Putamen (tissue), 1 donor: ENCODE data around the gene KCTD14.
"Not testable (repeated sequence)": the region's sequence is repeated elsewhere in the genome, so short reads cannot be mapped to it uniquely, and the experiment has no call there.

Experiments used
- DNase-seq: peaks from one replicate; pipeline ENCODE4 v3.0.0-alpha.2; 2016; ENCODE audit warnings: low spot score

The KCTD14 gene

DNA sequence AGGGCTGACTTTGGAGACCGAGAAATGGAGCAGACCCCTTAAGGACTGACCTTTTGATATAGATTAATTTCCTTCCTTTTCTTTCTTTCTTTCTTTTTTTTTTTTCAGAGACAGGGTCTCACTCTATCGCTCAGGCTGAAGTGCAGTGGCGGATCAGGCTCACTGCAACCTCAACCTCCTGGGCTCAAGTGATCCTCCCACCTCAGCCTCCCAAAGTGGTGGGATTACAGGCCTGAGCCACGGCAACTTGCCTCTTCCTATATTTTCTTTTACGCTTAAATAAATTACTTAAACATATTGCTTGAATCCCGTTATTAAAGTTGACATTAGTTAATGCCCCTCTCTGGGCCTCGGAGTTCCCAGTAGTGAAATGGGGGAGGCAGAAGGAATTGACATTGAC, 350 bp upstream of the KCTD14 start:
- DNase-seq = no peak

DNA sequence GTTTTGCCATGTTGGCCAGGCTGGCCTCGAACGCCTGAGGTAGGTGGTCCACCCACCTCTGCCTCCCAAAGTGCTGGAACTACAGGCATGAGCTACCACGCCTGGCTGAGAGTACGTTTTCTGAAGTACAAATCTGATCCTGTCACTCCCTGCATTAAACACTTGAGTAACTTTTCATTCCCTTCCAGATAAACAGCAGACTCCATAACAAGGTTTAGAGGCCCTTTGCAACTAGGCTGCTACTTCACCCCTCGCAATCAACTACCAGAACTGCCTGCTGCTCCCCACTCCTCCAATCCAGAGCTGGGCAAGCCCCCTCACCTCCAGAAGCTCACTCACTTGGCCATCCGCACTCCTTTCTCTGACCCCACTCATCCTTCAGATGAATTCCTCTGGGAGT, 1.5 kb downstream of the KCTD14 start:
- no peak for DNase-seq

DNA sequence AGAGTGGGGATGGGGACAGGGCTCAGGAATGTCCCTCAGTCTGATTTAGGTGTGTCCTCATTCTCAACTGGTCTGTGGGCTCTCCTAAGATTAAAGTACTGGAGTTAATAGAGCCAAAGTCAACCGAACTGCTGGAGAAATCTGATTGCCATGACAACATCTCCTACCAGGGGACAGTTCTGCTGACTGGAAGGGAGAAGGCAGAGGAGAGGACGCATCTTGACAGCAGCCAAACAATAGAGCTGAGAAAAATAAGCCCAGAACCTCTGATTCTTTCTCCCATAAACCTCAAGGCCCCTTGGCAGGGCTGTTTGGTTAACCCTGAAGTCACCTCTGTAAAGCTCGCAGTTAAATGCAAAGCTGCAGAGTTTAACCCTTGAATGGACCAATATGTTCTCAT, 2.8 kb downstream of the KCTD14 start:
- DNase-seq = no peak

DNA sequence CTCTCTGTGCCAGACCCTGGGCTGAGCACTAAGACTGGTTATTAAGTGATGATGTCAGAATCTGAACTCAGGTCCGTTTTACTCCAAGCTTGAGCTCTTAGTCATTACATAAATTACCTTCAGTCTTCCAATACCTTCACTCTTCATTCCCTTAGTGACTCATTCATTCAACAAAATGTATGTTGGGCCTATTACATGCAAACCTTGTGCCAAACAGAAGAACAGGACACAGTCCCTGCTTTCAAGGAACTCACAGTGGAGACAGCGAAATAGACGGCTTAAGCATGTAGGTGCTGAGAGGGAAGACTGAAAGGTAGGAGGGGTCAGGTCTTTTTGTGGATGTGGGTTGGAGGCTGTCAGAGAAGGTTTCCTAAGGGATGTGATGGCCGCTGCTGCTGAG, 3.3 kb downstream of the KCTD14 start:
- no peak for DNase-seq

DNA sequence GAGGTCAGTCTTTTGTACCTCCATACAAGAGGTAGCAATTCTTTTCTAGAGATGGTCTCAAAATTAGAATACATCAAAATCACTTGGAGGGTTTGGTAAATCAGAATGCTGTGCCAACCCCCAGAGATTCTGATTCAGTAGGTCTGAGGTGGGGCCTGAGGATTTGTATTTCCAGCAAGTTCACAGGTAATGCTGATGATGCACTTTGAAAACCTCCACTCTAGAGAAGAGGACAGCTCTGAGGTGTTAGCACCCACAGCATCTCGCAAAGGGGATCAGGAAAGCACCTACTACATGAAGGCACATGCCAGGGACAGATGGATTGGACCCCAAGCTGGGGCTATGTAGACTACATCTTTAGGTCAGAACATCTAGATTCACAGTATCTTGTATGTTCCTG, 7.2 kb downstream of the KCTD14 start:
- DNase-seq = no peak

DNA sequence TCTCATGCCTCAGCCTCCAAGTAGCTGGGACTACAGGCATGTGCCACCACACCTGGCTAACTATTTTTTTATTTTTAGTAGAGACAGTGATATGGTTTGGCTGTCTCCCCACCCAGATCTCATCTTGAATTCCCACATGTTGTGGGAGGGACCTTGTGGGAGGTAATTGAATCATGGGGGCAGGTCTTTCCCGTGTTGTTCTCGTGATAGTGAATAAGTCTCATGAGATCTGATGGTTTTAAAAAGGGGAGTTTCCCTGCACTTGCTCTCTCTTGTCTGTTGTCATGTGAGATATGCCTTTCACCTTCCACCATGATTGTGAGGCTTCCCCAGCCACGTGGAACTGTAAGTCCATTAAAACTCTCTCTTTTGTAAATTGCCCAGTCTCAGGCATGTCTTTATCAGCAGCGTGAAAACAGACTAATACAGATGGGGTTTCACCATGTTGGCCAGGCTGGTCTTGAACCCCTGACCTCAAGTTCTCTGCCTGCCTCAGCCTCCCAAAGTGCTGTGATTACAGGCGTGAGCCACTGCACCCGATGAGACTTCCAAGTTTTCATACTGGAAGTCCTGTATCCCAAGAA, 8.0 kb downstream of the KCTD14 start:
- not testable (repeated sequence) for DNase-seq

DNA sequence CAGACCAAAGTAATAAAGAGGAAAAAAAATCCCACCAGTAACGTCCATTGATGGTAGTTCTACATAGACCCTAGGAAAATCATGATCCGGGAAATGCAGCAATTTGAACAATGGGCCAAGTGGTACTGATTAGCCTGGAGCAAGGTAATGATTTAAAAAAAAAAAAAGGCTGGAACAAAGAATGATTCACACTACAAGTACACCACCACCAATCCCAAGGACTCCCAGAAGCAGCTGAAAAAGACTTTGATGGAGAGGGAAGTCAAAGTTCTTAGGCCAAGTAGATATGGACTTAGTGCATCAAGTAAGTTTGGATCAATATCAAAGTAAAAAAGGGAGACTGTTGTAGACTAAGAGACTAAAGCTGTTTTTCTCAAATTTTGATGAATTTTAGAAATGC, 11.8 kb downstream of the KCTD14 start:
- DNase-seq = no peak

DNA sequence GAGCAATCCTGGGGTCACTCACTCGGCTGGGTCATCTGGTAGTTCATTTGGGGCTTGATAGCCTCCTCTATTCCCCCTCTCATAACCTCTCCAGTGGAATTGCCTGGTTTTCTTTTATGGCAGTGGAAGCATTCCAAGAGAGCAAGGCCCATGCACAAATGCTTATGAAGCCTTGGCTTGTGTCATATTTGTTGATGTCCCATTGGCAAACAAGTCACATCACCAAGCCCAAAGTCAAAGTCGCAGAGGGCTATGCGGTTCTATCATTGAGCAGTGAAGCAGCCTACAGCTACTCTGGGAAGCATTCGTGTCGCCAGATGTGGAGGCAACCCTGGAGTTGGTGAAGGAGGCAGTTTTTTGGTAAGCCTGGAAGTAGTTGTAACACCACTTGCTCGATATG, 12.3 kb downstream of the KCTD14 start:
- DNase-seq = no peak

DNA sequence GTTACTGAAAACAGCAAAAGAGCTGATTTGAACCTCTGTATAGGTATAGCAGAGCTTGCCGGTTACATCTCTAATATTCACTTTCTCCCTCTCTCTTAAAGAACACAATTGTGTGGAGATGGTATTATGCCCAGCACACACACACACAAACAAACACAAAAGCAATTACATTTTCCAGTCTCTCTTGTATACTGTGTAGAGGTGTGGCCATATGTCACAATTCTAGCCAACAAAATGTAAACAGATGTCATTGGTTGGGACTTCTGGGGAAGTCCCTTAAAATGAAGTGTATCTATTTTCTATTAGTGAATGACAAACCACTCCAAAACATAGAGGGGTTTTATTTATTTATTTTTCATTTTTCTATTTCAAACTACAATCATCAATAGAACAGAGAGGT, 12.8 kb downstream of the KCTD14 start:
- DNase-seq = no peak

DNA sequence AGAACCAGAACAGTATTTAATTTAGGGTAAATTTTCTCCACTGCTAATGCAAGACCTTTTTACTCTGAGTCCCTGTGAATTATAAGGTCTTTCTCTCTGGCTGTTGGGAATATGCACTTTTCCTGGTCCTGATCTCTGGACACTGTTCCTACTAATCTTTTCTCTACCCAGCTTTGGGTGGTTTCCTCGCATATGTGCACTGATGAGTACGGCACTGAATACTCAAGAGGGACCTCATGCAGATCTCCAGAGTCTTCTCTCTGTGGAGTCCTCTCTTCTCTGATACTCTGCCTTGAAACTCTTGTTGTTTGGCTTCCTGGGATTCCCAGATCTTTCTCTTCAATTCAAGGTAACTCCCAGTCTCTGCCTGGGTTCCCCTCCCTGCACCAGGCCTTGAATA, 14.0 kb downstream of the KCTD14 start:
- DNase-seq = no peak

DNA sequence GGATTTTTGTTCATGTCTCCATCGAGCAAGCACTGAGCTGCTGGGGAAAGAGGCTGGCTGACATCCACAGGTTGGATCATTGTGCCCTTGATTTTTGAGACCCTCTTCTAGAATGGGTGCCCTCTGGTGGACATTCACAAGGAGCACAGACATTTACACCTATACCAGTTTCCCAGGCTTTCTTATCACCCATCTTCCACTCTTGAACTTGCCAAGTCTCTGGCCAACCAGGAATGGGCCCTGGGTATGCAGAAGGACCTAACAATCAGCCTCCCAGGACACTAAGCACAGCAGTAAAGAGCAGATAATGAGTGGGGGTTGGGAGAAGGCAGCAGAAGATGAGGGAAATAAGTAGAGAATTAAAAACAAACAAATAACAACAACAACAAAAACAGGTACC, 22.9 kb downstream of the KCTD14 start:
- DNase-seq = peak; percentile 45

DNA sequence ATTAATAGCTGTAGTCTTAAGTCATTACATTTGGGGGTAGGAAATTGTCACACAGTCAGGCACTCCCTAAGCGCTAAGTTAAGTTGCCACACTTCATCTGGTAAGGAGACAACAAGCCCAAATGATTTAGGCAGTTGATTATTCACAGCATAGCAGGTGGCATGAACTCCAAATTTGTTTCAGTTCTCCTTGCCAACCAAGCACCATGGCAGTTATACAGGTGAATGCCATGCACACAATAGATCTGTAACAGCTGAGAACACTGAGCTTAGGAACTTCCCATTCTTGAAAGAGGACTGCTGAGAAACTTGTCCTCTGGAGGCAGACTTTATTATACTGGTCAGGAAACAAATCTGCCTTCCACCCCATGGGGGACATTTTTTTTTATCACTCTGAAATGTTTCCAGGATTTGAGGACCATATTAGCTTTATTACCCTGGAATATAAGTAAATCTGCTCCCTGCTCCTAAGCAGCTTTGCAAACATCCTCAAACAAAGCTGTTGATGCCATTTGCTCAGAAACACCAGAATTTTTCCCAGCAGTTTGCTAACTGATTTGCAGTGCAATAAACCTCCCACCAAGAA, 23.5 kb downstream of the KCTD14 start:
- DNase-seq = no peak

DNA sequence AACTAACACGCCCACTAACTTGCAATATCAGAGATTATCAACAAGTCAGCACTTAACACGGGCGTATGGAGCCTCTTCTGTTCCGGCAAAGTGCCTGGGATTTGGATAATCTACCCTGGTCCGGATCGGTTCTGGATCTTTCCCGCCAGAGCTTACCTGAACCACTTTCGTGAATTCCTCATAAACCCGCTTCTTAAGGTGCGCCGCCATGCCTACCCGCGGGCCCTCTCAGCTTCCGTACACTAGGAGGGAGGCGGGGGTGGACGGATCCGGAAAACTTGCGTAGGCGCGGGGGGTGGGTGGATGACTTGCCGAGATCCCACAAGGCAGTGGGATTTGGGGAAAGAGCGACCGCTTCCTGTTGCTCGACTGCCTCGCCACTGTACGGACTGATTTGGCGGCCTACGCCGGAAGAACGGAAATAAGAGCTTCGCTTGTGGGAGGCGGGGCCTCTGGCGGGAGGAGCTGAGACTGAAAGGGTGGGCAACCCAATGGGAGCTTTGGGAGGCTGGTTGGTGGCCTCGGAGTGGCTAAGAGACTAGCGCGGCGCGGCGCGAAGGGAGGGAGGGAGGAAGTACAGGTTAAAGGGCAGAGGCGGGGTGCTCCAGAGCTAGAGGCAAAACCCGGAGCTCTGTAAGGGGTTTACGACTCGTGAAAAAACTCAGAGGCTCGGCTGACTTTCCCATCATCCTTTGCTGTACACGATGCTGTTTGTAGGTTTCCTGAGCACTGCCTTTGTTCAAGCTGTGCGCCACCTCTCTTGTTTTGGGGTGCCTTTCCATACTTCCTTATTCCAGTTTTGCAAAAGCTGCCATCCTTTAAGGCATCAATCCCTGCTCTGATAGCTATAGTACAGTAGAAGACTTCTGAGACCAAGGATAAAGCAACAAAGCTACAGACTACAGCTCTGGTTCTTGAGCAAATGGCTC, 28.4 kb downstream of the KCTD14 start, which contains the start of gene INTS4:
INTS4 (minus strand) TSS at position 235 of the 929 bp plus-strand sequence; CDS start at position 210, 25 bp downstream.
- peak; percentile 100 for DNase-seq

DNA sequence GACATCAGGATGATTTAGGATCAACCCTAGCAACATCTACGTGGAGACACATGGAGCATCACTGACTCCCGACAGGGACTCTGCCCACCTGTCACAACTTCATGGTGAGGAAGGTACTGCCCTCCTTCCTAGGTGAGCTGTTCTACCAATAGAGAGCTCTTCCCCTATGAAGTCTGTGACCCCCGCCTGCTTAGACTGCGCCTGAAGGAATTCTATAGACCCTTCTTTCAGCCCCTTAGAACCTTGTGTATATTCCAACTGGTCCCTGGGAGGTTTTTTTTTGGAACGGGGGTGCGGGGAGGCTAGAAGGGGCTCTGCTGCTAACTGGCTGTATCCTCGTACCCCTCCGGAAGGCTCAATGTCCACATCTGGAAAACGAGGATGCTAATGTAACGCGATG, 29.2 kb downstream of the KCTD14 start:
- peak; percentile 10 for DNase-seq

DNA sequence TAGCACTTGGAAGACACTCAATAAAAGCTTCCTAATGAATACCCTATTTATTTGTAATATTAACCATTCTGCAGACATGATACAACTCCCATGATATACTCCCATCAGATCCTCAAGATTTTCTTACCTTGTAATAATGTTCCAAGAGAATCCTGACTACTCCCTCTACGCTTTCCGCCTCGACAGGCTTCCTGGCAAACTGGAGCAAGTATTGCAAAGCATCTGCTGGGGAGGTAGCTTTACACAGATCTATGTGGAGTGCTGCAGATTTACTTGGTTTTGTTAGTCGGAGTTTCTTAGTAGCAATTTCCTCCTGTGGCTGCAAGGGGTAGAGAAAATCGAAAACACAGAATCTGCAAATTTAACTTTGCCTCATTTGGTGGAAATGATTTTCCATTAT, 32.1 kb downstream of the KCTD14 start:
- peak; percentile 39 for DNase-seq

DNA sequence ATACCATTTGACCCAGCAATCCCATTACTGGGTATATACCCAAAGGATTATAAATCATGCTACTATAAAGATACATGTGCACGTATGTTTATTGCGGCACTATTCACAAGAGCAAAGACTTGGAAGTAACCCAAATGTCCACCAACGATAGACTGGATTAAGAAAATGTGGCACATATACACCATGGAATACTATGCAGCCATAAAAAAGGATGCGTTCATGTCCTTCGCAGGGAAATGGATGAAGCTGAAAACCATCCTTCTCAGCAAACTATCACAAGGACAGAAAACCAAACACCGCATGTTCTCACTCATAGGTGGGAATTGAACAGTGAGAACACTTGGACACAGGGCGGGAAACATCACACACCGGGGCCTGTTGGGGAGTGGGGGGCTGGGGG, 36.6 kb downstream of the KCTD14 start:
- not testable (repeated sequence) for DNase-seq

DNA sequence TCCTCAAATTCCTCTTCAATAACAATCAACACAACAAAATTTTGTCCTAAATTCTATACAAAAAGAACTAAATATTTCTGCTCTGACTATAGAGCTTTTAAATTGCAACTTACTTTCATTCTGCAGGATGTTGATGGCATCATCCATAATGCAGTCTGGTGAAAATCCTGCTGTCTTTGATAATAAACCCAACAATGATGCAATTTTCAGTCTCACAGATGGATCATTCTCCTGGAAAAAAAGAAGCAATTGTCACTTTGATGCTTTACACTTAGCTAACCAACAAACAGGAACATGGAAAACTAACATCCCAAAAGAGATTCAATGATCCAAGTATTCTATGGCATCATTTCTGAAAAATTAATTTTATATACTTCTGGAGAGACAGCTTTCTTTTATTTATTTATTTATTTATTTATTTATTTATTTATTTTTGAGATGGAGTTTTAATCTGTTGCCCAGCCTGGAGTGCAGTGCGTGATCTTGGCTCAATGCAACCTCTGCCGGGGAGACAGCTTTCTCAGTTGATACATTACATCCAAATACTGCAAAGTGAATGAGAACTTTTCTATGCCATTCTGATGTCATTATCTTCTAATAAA, 41.6 kb downstream of the KCTD14 start:
- peak; percentile 21 for DNase-seq

DNA sequence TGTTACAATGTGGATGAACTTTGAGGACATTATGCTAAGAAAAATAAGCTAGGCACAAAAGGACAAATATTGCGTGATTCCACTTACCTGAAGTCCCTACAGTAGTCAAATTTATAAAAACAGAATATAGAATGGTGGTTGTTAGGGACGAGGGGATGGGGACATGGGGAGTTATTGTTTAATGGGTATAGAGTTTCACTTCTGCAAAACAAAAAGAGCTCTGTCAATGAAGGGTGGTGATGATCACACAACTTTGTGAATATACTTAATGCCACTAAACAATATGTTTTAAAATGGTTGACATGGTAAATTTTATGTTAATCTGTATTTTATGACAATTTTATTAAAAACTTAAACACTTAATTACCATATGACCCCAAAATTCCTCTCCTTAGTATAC, 54.7 kb downstream of the KCTD14 start:
- DNase-seq = no peak

DNA sequence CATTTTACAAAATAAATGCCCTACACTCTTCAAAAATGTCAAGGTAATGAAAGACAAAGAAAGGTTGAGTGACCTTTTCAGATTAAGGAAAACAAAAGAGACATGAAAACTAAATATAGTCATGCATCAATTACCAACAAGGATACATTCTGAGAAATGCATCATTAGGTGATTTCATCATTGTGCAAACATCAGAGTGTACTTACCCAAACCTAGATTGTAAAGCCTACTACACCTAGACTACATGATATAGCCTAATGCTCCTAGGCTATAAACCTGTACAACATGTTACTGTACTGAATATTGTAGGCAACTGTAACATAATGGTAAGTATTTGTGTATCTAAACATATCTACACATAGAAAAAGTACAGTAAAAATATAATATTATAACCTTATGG, 55.3 kb downstream of the KCTD14 start:
- no peak for DNase-seq

DNA sequence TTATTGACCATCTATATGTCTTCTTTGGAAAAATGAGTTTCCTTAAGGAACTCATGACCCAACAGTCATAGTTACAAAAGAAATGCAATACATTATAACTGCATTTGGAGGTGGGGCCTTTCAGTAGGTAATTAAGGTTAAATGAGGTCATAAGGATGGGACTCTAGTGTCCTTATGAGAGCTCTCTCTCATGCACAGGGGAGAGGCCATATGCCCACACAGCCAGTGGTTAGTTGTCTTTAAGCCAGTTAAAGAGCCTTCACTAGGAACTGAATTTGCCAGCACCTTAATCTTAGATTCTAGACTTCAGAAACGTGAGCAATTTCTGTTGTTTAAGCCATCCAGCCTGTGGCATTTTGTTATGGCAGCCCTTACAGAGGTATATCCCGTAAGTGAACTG, 56.0 kb downstream of the KCTD14 start:
- no peak for DNase-seq

DNA sequence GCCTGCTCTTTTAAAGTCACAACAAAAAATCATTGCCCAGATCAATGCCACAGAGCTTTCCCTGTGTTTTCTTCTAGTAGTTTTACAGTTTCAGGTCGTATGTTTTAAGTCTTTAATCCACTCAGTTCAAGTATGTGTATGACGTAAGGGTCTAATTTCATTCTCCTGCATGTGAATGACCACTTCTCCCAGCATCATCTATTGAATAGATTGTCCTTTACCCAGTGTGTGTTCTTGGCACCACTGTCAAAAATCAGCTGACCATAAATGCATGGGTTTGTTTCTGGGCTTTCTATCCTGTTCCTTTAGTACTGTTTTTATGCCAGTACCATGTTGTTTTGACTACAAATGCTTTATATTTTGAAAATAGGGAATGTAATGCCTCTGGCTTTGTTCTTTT, 56.7 kb downstream of the KCTD14 start:
- DNase-seq = no peak
